ENCODE data around the gene DYNLRB1.

The DYNLRB1 gene

DNA sequence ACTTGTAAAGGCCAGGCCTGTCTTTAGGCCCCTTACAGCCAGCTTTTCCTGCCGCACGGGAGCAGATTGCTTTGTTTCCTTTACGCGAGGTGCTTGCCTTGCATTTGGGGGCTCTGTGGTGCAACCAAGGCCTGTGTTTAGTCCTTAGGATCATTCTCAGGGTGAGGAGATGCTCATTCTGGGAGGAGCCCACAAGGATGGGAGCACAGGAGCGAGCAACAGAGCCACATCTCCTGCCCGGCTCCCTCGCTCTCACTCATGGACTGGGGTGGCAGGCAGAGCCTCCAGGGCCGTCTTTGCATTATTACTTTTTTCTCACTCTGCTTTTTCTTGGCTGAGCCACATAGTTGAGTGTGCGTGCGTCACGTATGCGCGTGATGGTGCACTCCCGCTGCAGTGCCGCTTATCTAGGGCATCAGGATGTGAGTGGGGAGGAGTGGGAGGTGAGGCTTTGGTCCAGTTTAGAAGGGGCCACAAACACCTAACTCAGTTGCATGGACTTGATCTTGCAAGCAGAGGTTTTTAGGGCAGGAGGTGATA, 19.1 kb downstream of the DYNLRB1 start:
- DNase-seq, result no peak

DNA sequence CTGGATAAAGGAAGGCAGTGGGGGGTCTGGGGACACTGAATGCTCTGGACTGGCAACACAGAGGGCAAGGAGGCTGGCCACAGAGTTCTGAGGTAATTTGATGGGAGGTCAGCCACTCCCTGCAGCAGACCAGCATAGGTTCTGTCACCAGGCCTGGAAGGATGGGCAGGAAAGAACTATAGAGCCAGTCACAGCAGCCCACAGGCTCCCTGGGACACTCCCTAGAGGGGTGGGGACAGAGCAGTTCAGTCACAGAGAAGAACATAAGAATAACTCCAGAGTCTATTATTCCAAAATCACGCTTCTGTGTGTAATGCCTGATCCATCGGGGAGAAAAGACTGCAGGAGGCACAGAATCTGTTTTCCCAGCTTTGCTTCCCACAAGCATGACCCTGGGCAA, 19.6 kb downstream of the DYNLRB1 start:
- DNase-seq, result no peak

DNA sequence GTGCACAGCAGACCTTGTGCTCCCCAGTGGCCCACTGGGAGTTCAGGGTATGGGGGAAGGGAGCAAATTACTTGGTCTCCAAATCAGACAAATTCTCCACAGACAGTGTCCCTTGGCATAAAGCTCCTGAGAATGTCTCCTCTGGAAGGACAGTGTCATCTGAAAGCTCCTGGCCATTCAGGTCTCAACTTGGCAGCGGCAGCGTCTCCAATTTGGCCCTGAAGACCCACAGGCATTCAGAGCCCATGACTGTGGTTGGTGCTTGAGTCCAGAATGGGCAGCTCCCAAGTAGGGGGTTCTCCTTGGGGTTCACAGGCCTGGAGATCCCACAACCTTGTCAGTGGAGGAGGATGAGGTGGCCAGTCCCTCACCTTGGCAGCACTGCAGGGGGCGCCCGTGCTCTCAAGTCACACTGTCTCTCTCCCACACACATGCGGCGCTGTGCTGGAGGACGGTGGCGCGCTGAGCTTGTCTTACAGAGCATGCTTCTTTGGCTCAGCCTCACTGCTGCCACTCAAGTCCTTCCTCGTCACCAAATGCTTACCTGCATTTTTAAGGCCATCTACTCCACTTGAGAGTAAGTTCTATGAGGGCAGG, 20.7 kb downstream of the DYNLRB1 start:
- DNase-seq, result peak; percentile 36

DNA sequence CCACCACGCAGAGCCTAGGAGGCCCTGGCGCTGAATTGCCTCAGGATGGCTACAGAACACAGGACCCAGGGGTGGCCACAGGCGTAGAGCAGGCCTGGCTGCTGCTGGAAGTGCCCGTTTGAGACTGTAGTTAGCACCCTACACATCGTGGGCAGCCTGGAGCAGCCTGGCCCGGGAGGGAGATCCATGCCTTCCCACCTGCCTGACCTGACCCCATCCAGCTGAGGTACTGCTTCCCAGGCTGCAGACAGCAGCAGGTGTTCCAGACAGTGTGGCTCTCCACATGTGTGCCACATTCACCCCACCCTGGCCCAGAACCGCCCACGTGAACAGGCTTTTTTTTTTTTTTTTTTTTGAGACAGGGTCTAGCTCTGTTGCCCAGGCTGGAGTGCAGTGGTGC, 21.4 kb downstream of the DYNLRB1 start:
- DNase-seq, result no peak

DNA sequence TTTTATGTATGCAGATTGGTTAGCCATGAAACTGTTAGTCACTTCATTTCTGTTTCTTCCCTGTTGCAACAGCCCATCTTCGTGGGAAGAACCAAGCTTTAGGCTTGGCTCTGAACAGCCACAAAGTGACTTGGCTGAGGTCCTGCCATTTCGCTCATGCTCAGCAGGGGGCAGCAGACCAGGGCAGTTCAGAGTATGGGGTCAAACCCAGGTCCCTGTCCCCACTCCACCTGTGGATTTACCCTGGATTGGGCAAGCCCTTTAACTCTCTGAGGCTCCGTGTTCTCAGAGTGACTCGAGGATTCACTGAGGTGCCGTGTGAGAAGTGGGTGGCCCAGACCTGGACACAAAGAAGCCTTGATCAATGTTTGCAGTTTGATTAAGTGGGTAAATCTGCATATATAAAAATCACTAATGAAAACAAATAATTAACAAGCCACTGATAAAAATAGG, 22.5 kb downstream of the DYNLRB1 start:
- DNase-seq, result peak; percentile 57

DNA sequence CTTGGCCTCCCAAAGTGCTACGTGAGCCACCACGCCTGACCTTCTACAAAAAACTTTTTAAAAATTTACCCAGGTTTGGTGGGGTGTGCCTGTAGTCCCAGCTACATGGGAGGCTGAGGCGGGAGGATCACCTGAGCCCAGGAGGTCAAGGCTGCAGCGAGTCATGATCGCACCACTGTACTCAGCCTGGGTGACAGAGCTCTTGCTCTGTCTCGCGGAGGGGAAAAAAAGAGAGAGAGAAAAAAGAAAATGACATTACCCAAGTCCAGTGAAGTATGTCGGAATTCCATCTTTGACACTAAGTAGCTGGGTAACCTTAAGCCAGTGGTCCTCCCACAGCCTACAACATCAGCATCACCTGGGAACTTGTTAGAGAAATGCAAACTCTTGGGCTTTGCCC, 23.5 kb downstream of the DYNLRB1 start:
- no peak for DNase-seq

DNA sequence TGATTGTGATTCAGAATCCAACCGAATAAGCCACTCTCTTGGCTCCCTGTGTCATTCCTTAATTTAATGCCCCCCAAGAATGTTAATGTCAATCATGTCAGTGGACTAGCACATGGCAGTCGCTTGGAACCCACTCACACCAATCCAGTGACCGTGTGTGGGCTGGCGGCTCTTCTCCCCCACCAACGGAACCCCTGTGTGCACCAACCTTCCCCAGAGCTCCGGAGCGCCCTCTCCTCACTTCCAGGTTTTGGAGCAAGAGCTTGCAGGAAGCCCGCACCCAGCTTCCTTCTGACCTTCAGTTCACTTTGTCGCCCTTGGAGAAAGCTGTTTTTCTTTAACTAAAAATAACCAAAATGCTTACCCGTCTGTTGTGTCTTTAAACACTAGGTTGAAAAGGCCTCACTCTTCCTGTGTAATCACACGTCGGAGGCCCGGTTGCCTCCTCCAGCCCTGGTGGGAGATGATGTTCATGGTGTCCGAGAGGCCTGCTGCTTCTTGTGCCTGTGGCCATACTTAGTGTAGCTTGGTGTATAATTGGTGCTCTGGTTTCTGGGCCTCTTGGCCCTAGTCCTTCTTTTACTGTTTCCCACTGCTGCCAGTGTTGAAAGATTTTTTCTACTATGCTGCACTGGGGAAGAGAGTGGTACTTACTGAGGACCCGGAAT, 24.5 kb downstream of the DYNLRB1 start:
- no peak for DNase-seq

DNA sequence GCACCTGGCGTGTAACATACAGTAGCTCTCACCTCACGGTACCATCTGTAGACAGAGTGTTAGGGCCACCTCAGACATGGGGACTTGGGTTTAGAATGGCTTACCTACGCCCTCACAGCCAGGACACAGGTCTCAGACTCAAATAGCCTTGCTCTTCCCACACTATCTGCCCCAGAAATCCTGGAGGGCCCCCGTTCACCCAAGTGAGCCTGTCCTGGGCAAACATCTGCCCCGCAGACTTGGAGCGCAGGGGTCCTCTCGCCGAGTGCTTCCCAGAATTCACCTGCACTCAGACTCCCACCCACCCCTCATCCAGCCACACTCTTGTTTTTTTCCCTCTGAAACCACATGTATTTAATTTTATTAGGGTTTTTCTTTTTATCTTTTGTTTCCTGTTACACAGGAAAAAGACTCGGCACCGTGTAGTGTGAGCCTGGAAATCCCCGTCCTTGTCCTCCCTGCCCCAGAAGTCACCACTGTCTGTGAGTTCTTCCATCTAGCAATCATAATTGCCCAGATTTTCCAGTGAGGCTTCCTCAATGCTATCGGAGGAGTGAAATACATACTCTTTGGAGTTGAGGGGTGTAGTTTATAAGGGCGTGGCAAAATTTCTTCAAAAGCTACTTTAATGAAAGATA, 25.2 kb downstream of the DYNLRB1 start:
- DNase-seq, result no peak

DNA sequence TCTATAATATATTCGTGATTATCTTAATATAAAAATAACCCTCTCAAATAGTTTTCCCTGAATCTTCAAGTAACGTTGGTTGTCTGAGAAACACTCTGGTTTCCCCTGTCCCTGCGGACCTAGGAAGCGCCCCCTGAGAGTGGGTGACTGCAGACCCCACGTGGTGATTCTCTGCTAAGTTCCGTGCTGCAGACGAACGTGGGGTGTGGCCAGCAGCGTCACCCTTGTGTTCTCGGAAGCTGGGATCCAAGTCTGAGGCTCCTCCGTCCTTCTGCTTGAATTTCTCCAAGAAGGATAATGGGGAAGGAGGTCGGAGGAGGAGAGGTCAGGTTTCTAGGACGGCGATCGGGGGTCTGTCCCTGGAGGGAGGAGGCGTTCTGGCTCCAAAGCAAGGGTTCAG, 25.7 kb downstream of the DYNLRB1 start:
- no peak for DNase-seq

DNA sequence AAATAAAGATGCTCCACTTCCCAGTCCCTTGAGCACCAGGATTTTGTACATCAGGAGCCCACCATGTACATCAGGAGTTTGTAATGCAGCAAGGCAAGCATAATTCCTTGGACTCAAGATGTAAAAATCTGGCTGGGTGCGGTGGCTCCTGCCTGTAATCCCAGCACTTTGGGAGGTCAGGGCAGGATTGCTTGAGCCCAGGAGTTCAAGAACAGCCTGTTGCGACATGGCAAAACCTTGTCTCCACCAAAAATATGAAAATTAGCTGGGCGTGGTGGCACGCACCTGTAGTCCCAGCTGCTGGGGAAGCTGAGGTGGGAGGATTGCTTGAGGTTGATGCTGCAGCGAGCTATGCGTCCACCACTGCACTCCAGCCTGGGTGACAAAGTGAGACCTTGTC, 26.2 kb downstream of the DYNLRB1 start:
- no peak for DNase-seq

DNA sequence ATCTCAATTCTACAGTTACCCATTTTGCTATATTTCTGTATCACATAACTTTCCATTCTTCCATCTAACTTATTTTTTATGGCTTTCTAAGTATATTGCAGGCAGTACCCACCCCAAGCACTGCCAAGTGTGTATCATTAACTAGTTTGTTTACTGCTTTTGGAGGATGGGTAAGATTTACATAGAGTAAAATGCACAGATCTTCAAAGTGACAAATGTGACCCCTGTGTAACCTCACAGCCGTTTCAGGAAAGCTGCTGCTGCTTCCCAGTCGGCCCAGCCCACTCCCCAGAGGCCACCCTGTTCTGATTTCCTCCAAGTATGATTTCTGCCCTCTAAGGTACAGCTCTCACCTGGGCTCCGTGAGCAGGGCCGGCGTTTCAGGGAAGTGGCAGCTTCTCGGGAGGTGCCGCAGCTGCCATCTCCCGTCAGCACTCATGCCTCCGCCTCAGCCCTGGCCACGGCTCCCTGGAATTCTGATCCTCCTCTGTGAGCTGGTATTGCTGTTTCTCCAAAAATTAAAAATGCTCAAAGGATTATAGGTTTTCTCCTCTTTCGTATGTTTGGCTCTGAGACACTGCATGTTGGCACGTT, 27.3 kb downstream of the DYNLRB1 start:
- DNase-seq, result no peak

DNA sequence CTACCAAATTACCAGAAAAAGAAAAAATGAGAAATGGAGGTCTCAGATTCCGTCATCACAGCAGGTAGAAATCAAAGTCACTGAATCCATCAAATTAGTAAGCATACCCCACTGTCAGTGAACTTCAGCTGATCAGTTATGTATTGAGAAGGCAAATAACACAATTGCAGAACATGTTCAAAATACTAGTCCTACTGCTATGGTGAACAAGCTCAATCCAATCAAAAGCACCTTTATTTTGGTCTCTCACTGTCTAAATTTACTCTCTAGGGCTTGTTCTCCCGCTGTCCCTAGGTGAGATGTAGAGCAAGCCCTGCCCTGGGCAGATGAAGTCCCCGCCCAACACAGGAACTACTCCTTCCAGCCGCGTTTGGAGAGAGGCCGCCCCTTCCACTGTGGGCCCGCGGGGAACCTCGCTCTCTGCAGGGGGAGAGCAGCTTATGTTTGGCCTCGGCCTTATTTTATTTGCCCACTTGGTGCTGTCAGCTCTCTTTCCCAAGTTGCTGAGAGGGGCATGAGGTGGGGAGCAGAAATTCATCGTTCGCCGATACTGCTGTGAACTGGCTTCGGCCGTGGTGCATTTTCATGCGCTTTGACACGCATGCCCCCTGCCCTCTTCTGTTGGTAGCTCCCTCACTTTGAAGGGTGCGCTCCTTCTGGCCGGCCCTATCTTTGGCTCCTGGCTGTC, 28.0 kb downstream of the DYNLRB1 start:
- DNase-seq, result no peak

DNA sequence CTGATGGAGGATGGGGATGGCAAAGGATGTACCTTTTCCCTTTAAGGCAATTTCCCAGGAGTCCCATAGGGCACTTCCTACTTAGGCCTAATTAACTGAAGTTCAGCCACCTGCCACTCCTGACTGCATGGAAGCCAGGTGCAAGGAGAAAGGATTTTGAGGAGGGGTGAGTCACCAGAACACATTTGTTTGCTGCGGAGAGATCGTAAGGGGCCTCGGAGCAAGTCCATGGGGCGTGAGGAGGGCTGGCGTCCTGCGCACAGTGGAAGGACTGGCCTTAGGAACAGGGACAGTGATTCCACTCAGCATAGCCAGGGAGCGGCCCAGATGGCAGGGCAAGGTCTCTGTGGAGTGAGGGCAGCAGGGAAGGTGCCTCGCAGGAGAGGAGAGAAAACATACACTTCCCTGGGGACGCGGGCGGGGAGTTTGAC, 30.5 kb downstream of the DYNLRB1 start:
- DNase-seq, result no peak

DNA sequence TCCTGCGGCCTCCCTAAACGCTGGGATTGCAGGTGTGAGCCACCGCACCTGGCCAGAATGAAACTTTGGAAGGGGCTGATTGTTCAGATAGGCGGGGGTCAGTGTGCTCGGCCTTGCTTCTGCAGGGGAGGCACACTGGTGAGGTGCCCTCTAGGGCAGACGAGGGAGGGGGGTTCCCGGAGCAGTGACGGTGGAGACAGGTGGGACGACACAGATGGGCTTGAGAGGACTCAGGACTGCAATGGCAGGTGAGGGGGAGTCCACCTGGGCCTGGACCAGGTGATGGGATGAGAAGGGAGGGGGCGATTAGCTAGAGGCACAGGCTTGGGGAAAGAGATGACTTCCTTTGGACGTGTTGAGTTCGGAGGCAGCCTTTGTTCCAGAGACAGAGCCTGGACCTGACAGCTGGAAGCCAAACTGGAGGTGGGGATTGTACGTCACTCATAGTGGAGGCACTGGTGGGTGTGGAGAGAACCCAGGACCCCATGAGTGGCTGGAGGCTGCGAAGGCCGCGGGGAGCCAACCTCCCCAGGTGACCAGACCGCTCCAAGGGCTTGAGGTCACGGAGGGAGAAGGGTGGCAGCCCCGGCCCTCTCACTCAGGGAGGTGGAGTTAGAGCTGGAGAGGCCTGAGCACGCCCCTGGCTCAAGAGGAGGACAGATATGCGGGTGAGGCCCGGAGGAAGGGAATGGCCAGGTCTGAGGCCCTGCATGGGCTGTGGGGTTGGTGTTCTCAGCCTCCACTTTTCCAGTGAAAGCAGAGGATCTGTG, 31.8 kb downstream of the DYNLRB1 start:
- no peak for DNase-seq

DNA sequence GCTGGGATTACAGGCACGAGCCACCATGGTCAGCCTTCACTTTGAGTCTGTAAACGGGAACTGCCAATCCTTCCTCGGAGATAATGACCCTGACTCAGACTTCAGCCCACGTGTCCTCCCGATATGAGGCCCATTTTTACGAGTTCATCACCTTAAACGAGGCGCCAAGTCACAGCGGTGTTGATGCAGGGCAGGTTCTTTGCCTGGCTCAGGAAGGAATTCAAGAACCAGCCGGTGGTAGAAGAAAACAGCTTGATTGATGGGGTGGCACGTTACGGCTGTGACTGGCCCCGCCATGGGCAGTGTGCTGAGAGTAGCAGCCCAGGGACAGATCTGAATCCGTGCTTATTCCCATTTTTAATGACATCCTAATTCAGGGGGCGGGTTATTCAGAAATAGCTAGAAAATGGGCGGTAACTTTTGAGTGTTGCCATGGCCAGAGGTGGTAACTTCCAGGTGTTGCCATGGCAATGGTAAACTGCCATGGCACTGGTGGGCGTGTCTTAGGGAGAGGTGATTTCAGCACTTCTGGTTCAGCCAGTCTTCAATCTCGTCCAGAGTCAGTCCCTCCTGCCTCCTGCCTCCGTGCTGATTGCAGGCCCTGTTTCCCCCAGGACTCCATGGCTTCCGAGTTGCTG, 33.2 kb downstream of the DYNLRB1 start:
- DNase-seq, result no peak

DNA sequence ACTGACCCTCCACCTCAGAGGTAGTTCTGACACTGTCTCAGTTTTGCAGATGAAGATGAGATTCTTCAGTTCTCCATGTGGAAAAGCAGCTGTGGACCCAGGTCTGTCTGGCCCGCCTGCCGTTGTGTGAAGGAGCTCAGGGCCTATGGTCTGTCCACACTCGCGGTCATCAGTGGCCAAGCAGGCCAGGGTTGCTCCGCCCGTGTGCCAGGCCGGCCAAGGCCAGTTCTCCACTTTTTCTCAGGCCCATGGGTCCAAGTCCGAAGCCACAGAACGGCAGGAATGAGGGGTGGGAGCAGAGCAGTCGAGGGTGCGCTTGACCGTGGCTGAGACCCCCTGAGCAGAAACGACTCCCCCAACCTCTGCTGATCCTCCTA, 33.7 kb downstream of the DYNLRB1 start:
- DNase-seq, result no peak

DNA sequence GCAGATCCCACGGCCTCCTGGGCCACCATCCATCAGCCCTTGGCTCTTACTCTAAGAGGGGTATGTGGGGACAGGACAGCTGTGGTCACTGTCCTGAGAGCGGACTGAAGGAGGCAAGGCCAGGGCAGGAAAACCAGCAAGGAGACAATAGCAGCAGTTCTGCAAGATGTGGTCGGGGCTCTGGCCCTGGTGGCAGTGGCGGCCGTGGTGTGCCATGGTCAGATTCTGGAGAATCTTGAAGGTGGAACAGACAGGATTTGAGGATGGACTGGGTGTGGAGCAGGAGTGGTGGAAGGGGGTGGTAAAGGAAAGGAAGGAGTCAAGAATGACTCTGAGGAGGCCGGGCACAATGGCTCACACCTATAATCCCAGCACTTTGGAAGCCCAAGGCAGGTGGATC, 36.3 kb downstream of the DYNLRB1 start:
- DNase-seq, result no peak

DNA sequence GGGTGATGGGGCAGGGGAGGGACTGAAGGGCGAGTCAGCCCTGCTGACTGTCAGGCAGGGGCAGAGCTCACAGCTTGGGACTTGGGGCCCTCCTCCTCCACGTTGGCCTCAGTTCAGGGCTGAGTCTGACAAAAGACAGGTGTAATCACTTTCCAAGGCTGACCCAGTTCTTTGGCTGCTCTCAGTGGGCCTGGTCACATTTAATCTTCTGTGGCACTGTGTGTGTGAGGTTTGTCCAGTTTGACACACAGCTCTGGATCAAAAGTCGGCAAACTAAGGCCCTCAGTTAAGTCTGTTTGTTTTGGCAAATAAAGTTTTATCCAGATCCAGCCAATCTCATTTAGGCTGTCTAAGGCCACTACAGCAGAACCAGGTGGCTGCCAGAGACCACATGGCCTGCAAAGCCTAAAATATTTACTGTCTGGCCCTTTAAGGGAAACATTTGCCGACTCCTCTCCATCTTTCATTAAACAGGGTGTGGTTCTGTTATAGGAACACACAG, 37.2 kb downstream of the DYNLRB1 start:
- no peak for DNase-seq

DNA sequence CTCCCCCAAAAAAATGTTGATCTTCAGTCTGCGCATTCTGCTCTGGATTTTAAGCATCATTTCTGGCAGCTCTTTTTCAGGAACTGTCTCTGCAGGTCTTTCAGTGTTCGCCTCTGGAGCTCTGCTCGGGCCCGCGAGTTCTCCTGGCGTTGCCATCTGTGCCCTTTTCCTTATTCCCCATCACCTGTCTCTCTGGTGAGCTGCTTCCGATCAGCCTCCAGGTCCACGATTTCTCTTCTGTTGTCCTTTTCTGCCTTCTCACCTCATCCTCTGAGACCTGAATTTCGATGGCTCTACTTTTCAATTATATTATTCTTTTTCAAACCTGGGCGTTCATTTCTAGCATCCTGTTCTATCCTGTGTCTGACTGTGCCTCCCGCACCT, 41.7 kb downstream of the DYNLRB1 start:
- no peak for DNase-seq

DNA sequence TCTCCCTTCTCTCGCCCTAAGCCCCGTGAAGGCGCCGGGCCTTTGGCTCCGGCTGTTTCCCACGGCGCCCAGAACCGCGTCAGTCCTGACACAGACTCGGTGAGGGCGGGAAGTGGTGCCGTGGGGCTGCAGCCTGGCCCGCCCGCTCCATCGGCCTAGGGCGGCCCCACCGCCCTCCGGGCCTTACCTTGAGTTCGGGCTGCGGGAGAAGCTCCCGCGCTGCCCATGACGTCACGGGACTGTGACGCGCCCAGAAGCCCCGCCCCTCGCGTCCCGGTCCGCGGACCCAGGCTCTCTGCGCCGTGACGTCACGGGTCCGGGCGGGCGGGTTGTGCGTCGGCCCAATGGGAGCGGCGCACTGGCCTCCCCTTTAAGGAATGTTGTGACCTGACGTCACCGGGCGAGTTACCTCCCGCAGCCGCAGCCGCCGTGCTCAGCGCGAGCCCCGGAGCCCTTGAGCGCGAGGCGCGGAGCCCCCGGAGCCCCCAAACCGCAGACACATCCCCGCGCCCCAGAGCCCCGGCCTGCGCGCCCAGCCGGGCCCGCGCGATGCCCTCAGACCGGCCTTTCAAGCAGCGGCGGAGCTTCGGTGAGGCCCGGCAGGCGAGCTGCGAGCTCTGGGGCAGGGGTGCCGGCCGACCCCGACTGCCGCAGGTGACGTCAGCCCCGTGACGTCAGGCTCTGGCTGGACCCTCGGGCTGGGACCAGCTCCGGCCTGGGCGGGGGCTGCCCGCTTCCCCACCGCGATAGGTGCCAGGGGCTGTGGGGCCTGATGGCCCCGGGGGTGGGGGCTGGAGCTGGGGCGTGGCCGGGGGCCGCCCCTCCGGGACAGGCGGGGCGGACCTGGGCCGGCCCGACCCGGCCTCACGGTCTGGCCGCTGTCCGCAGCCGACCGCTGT, 42.3 kb downstream of the DYNLRB1 start, which contains the start of gene MAP1LC3A:
Gene MAP1LC3A, plus strand, starts transcription at position 399 of the 899 bp plus-strand sequence. Its CDS starts 151 bp downstream, at position 550.
- peak; percentile 98 for DNase-seq

Data from fibroblast of skin of scalp (primary cell).